Trophoblast cell (in vitro differentiated cells and primary cell): ENCODE measurements around the gene LDLRAP1.
A peak's percentile ranks its signal among the peaks of the same experiment; 100 is the strongest.
"Not testable (repeated sequence)": the region's sequence is repeated elsewhere in the genome, so short reads cannot be mapped to it uniquely, and the experiment has no call there.

Experiments
- DNase-seq, 2 donors: peaks; one replicate each; pipeline ENCODE4 v3.0.0-alpha.2; 2016
- H2AFZ ChIP-seq: 2 replicates; pipeline ENCODE4 v1.6.1; 2013; ENCODE audit warnings: low read length, moderate library complexity, mild to moderate bottlenecking; ENCODE audit not compliant: insufficient read depth, poor library complexity
- H2AK5ac ChIP-seq: 2 replicates; pipeline ENCODE4 v1.6.1; 2013; ENCODE audit warnings: mild to moderate bottlenecking, low read length
- H2BK120ac ChIP-seq: 2 replicates; pipeline ENCODE4 v1.6.1; 2013; ENCODE audit warnings: low read length, mild to moderate bottlenecking, moderate library complexity; ENCODE audit not compliant: insufficient read depth, poor library complexity
- H2BK12ac ChIP-seq: 2 replicates; pipeline ENCODE4 v1.6.1; 2013; ENCODE audit warnings: mild to moderate bottlenecking, low read length, moderate library complexity
- H2BK5ac ChIP-seq: 2 replicates; pipeline ENCODE4 v1.6.1; 2013; ENCODE audit warnings: low read length, low read depth, moderate library complexity, mild to moderate bottlenecking; ENCODE audit not compliant: poor library complexity
- H3K14ac ChIP-seq: 2 replicates; pipeline ENCODE4 v1.6.1; 2013; ENCODE audit warnings: mild to moderate bottlenecking, low read length
- H3K18ac ChIP-seq: 2 replicates; pipeline ENCODE4 v1.6.1; 2013; ENCODE audit warnings: mild to moderate bottlenecking, low read length
- H3K23ac ChIP-seq: 2 replicates; pipeline ENCODE4 v1.6.1; 2013; ENCODE audit warnings: low read length
- H3K27ac ChIP-seq: 2 replicates; pipeline ENCODE4 v1.5.1; 2013; ENCODE audit warnings: low read depth, mild to moderate bottlenecking, inconsistent platforms, low read length, moderate library complexity
- H3K27me3 ChIP-seq: 2 replicates; pipeline ENCODE4 v1.6.1; 2013; ENCODE audit warnings: inconsistent platforms, mild to moderate bottlenecking, low read length, moderate library complexity; ENCODE audit not compliant: insufficient read depth
- H3K36me3 ChIP-seq, 2 experiments: 1 replicate in 1 of 2; 2 replicates in 1 of 2; pipeline ENCODE4 v1.6.1; 2013; ENCODE audit warnings: low read length in 2 of 2, mild to moderate bottlenecking in 2 of 2, moderate library complexity in 1 of 2; ENCODE audit not compliant: insufficient read depth in 2 of 2, control insufficient read depth in 1 of 2
- H3K4ac ChIP-seq: 2 replicates; pipeline ENCODE4 v1.6.1; 2013; ENCODE audit warnings: low read depth, mild to moderate bottlenecking, low read length, moderate library complexity
- H3K4me1 ChIP-seq, 2 experiments: 1 replicate in 1 of 2; 2 replicates in 1 of 2; pipeline ENCODE4 v1.6.1; 2013; ENCODE audit warnings: low read length in 2 of 2, mild to moderate bottlenecking in 2 of 2, moderate library complexity in 1 of 2; ENCODE audit not compliant: insufficient read depth in 2 of 2, control insufficient read depth in 1 of 2
- H3K4me2 ChIP-seq: 2 replicates; pipeline ENCODE4 v1.6.1; 2013; ENCODE audit warnings: inconsistent platforms, mild to moderate bottlenecking, low read length, moderate library complexity
- H3K4me3 ChIP-seq: 2 replicates; pipeline ENCODE4 v1.5.1; 2013; ENCODE audit warnings: mild to moderate bottlenecking, low read depth, low read length, inconsistent platforms
- H3K79me1 ChIP-seq: one replicate; pipeline ENCODE4 v1.6.1; 2013; ENCODE audit warnings: low read length
- H3K79me2 ChIP-seq: 2 replicates; pipeline ENCODE4 v1.6.1; 2013; ENCODE audit warnings: low read length, mild to moderate bottlenecking; ENCODE audit not compliant: control insufficient read depth, insufficient read depth, poor library complexity
- H3K9ac ChIP-seq: 2 replicates; pipeline ENCODE4 v1.6.1; 2013; ENCODE audit warnings: mild to moderate bottlenecking, low read length
- H3K9me3 ChIP-seq: 2 replicates; pipeline ENCODE4 v1.6.1; 2013; ENCODE audit warnings: low read depth, mild to moderate bottlenecking, control low read depth, inconsistent platforms, low read length; ENCODE audit not compliant: insufficient read depth
- H4K12ac ChIP-seq: 2 replicates; pipeline ENCODE4 v1.6.1; 2013; ENCODE audit warnings: low read depth, mild to moderate bottlenecking, low read length, moderate library complexity
- H4K8ac ChIP-seq: 2 replicates; pipeline ENCODE4 v1.6.1; 2013; ENCODE audit warnings: low read depth, mild to moderate bottlenecking, low read length, moderate library complexity
- H4K91ac ChIP-seq: one replicate; pipeline ENCODE4 v1.6.1; 2013; ENCODE audit warnings: low read depth, mild to moderate bottlenecking, low read length, moderate library complexity
- WGBS: extraction: QIAGEN DNeasy Blood & Tissue Kit; methylation state at CpG from one replicate; pipeline ENCODE4 v1.1.7; 2013; ENCODE audit warnings: missing lambda C conversion rate; ENCODE audit not compliant: insufficient read length, insufficient coverage; ENCODE audit errors: extremely low coverage; 5-methylcytosine and 5-hydroxymethylcytosine counted together

The LDLRAP1 gene

DNA sequence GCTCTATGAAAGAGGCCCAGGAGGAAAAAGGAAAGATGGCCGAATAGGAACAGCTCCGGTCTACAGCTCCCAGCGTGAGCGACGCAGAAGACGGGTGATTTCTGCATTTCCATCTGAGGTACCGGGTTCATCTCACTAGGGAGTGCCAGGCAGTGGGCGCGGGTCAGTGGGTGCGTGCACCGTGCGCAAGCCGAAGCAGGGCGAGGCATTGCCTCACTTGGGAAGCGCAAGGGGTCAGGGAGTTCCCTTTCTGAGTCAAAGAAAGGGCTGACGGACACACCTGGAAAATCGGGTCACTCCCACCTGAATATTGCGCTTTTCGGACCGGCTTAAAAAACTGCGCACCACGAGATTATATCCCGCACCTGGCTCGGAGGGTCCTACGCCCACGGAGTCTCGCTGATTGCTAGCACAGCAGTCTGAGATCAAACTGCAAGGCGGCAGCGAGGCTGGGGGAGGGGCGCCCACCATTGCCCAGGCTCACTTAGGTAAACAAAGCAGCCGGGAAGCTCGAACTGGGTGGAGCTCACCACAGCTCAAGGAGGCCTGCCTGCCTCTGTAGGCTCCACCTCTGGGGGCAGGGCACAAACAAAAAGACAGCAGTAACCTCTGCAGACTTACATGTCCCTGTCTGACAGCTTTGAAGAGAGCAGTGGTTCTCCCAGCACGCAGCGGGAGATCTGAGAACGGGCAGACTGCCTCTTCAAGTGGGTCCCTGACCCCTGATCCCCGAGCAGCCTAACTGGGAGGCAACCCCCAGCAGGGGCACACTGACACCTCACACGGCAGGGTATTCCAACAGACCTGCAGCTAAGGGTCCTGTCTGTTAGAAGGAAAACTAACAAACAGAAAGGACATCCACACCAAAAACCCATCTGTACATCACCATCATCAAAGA is 36.6 kb upstream of the LDLRAP1 start:
- no CpG with 5 or more reads among the region's 37 CpGs for WGBS
- H3K27me3 ChIP-seq, H2BK12ac ChIP-seq, H3K27ac ChIP-seq, H2BK120ac ChIP-seq, H3K79me2 ChIP-seq, DNase-seq, H2AFZ ChIP-seq, H3K4me1 ChIP-seq, H2BK5ac ChIP-seq, H3K4ac ChIP-seq, H3K4me3 ChIP-seq, H4K12ac ChIP-seq, H3K79me1 ChIP-seq, H3K18ac ChIP-seq, H3K14ac ChIP-seq, H4K91ac ChIP-seq, H3K36me3 ChIP-seq, H3K23ac ChIP-seq, H3K9me3 ChIP-seq, H3K9ac ChIP-seq: not testable (repeated sequence)
- peak overlapping the region; percentile 61 for H4K8ac ChIP-seq
- H3K4me2 ChIP-seq = peak overlapping the region; percentile 41
- H2AK5ac ChIP-seq = peak overlapping the region; percentile 16

DNA sequence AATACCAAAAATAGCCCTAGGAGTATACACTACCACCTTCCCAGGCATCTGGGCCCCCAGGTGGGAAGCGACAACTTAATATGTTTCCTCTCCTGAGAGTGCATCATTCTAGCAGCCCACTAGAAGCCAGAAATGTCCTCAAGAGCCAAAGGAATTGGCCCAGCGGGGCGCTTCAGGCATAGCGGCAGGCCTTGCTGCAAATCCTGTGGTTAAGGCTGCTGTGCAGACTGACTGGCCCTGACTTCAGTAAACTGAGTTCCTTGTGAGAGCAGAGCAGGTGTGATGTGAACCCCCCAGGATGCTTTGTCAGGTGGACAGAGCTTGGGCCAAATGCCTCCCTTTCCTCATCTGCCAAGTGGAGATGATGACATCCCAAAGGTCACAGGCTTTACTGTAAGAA is 29.7 kb upstream of the LDLRAP1 start:
- Histone ChIP-seq H3K79me1 (no peaks in the 10 kb centered on the region), H4K91ac (no peak overlapping the region), H3K4me3 (no peak overlapping the region), H4K12ac (no peak overlapping the region), H3K18ac (no peak overlapping the region), H3K4me1 (no peaks in the 10 kb centered on the region), H3K27me3 (no peaks in the 10 kb centered on the region), H2AFZ (no peak overlapping the region), H2AK5ac (no peak overlapping the region), H2BK12ac (no peak overlapping the region), H2BK120ac (no peak overlapping the region), H3K36me3 (no peaks in the 10 kb centered on the region), H4K8ac (no peak overlapping the region), H3K23ac (no peak overlapping the region), H2BK5ac (no peak overlapping the region), H3K4ac (no peak overlapping the region), H3K27ac (no peak overlapping the region), H3K79me2 (no peaks in the 10 kb centered on the region), H3K4me2 (no peak overlapping the region), H3K9ac (no peak overlapping the region), H3K14ac (no peak overlapping the region), H3K9me3 (peaks cover 4% of the 10 kb centered on the region)
- no CpG with 5 or more reads among the region's 4 CpGs for WGBS
- no peak for DNase-seq

DNA sequence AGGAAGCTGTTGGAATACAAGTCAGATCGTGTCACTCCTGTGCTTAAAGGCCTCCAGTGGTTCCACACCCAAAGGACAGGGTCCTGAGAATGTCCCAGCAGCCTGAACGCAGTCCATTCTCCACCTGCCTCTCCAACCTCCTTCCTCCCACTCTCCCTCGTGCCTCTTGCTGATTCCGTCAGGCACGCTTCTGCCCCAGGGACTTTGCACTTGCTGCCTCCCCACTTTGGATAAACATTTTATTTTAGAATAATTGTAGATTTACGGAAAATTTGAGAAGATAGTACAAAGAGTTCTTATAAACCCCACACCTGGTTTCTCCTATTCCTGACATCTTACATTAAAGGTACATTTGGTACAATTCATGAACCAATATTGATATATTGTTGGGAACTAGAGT is 28.4 kb upstream of the LDLRAP1 start:
- H3K36me3 ChIP-seq = no peaks in the 10 kb centered on the region
- H3K9ac ChIP-seq = no peak overlapping the region
- H4K91ac ChIP-seq = no peak overlapping the region
- H3K27me3 ChIP-seq = no peaks in the 10 kb centered on the region
- no peak overlapping the region for H4K12ac ChIP-seq
- H4K8ac ChIP-seq = no peak overlapping the region
- H3K79me2 ChIP-seq = no peaks in the 10 kb centered on the region
- DNase-seq = no peak
- no peak overlapping the region for H2BK12ac ChIP-seq
- no peak overlapping the region for H3K14ac ChIP-seq
- no peak overlapping the region for H3K27ac ChIP-seq
- no peak overlapping the region for H2BK5ac ChIP-seq
- H2AK5ac ChIP-seq = no peak overlapping the region
- H2BK120ac ChIP-seq = no peak overlapping the region
- H3K4me3 ChIP-seq = no peak overlapping the region
- no peak overlapping the region for H3K4ac ChIP-seq
- H2AFZ ChIP-seq = no peak overlapping the region
- no peak overlapping the region for H3K4me2 ChIP-seq
- no peak overlapping the region for H3K23ac ChIP-seq
- no peaks in the 10 kb centered on the region for H3K4me1 ChIP-seq
- H3K79me1 ChIP-seq = no peaks in the 10 kb centered on the region
- H3K9me3 ChIP-seq = peaks cover 4% of the 10 kb centered on the region
- no peak overlapping the region for H3K18ac ChIP-seq
- no CpG with 5 or more reads among the region's 6 CpGs for WGBS

DNA sequence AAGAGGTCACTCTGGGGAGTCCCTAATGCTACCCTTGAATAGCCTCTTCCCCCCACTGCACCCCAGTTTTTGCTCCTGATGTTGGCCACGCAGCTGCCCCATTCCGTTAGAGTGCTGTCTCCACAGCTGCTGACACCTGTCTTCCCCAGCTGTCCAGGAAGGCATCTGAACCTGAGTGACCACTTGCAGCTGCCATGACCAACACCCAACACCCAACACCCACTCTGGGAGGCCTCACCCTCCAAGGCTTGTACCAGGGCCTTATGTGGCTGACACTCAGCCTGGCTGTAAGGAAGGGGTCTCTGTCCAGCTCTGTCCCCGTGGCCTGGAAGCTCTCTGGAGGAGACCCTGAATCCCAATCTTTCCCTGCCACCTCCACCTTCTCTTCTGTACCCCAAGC is 26.7 kb upstream of the LDLRAP1 start:
- no peaks in the 10 kb centered on the region for H3K4me1 ChIP-seq
- no peak overlapping the region for H3K9ac ChIP-seq
- no peak overlapping the region for H2BK5ac ChIP-seq
- H2BK120ac ChIP-seq = no peak overlapping the region
- H2AK5ac ChIP-seq = no peak overlapping the region
- H3K36me3 ChIP-seq = no peaks in the 10 kb centered on the region
- WGBS = no CpG with 5 or more reads among the region's 3 CpGs
- DNase-seq = no peak
- H4K8ac ChIP-seq = no peak overlapping the region
- H3K27ac ChIP-seq = no peak overlapping the region
- no peaks in the 10 kb centered on the region for H3K79me2 ChIP-seq
- H3K18ac ChIP-seq = no peak overlapping the region
- no peaks in the 10 kb centered on the region for H3K27me3 ChIP-seq
- no peak overlapping the region for H3K14ac ChIP-seq
- no peak overlapping the region for H3K4me2 ChIP-seq
- H3K4ac ChIP-seq = no peak overlapping the region
- H3K23ac ChIP-seq = no peak overlapping the region
- H3K9me3 ChIP-seq = peaks cover 4% of the 10 kb centered on the region
- H3K79me1 ChIP-seq = no peaks in the 10 kb centered on the region
- no peak overlapping the region for H4K91ac ChIP-seq
- H2AFZ ChIP-seq = no peak overlapping the region
- H4K12ac ChIP-seq = no peak overlapping the region
- H2BK12ac ChIP-seq = no peak overlapping the region
- peak overlapping the region; percentile 18 for H3K4me3 ChIP-seq
